Suprapubic skin (tissue), 4 donors: ENCODE measurements around the gene PHF20. TPM values are rescaled to one million over a fixed set of nuclear protein-coding genes. Genes with fewer than 3 reads are reported as not detected.

Experiments used
- DNase-seq, 2 donors: peaks; one replicate each; pipeline ENCODE4 v3.0.0-alpha.2; 2019; ENCODE audit warnings: low spot score in 2 of 2
- H3K27ac ChIP-seq: fragments of 200-600 bp; sonication (generic); one replicate; pipeline ENCODE4 v1.5.1; 2019
- H3K27me3 ChIP-seq: fragments of 200-600 bp; sonication (generic); one replicate; pipeline ENCODE4 v1.5.1; 2019
- H3K36me3 ChIP-seq: fragments of 200-600 bp; sonication (generic); one replicate; pipeline ENCODE4 v1.5.1; 2019
- H3K4me1 ChIP-seq: fragments of 200-600 bp; sonication (generic); one replicate; pipeline ENCODE4 v1.5.1; 2019
- H3K4me3 ChIP-seq: fragments of 200-600 bp; sonication (generic); one replicate; pipeline ENCODE4 v1.5.1; 2019; ENCODE audit warnings: mild to moderate bottlenecking
- H3K9me3 ChIP-seq: fragments of 200-600 bp; sonication (generic); one replicate; pipeline ENCODE4 v1.5.1; 2019
- EP300 ChIP-seq: sonication (generic); formaldehyde crosslinking; IDR thresholded peaks from one replicate; pipeline ENCODE4 v1.6.1; 2017; ENCODE audit warnings: antibody characterized with exemption
- POLR2A ChIP-seq, 2 donors: fragments of 450-650 bp; IDR thresholded peaks; one replicate each; pipeline ENCODE4 v1.6.1; 2017; ENCODE audit warnings: antibody characterized with exemption in 2 of 2, mild to moderate bottlenecking in 2 of 2, moderate library complexity in 2 of 2
- POLR2AphosphoS5 ChIP-seq, 3 donors: sonication (generic); formaldehyde crosslinking; IDR thresholded peaks; one replicate each; pipeline ENCODE4 v1.6.1; 2017; ENCODE audit warnings: antibody characterized with exemption in 3 of 3
- WGBS: methylation state at CpG from one replicate; pipeline ENCODE4 v1.1.5; 2018; 5-methylcytosine and 5-hydroxymethylcytosine counted together
- total RNA-seq, 4 donors: library from RNA; depleted of rRNA; stranded (reverse); fragments of >200 nt; gene quantifications; one replicate each; pipeline ENCODE4 v1.1.0, GENCODE V29; 2016
- TF ChIP-seq, protein P1 (sequence below), 2 donors: fragments of 200-600 bp in 1 of 2; fragments of 450-650 bp in 1 of 2; sonication (generic) in 1 of 2; IDR thresholded peaks; one replicate each; pipeline ENCODE4 v1.5.1; 2016 to 2019; ENCODE audit warnings: antibody characterized with exemption in 2 of 2, mild to moderate bottlenecking in 1 of 2, moderate library complexity in 1 of 2

The PHF20 gene
- total RNA-seq, 4 donors from 2014 or later: 44.2 to 60.6 (median 47.3) TPM

GRCh38 chr20:35883778-35884540 is 112.1 kb downstream of the PHF20 start:
- DNase-seq: peak; percentile 85 to 89
- TF ChIP-seq EP300: peak; percentile 90
- TF ChIP-seq POLR2AphosphoS5 (IDR thresholded peaks at IDR 0.05): peak in 2 of 3 donors; percentile 14 to 52
- TF ChIP-seq, protein P1, sequence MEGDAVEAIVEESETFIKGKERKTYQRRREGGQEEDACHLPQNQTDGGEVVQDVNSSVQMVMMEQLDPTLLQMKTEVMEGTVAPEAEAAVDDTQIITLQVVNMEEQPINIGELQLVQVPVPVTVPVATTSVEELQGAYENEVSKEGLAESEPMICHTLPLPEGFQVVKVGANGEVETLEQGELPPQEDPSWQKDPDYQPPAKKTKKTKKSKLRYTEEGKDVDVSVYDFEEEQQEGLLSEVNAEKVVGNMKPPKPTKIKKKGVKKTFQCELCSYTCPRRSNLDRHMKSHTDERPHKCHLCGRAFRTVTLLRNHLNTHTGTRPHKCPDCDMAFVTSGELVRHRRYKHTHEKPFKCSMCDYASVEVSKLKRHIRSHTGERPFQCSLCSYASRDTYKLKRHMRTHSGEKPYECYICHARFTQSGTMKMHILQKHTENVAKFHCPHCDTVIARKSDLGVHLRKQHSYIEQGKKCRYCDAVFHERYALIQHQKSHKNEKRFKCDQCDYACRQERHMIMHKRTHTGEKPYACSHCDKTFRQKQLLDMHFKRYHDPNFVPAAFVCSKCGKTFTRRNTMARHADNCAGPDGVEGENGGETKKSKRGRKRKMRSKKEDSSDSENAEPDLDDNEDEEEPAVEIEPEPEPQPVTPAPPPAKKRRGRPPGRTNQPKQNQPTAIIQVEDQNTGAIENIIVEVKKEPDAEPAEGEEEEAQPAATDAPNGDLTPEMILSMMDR (IDR thresholded peaks at IDR 0.05): peak; percentile 66 to 67
- no peak for TF ChIP-seq POLR2A (IDR thresholded peaks at IDR 0.05)
- no peak overlapping the region for H3K4me3 ChIP-seq

GRCh38 chr20:35884541-35884865 is 112.7 kb downstream of the PHF20 start:
- Histone ChIP-seq H3K4me1 (peaks cover 15% of the 10 kb centered on the region), H3K4me3 (no peak overlapping the region)

More at GRCh38 chr20:35883778-35884540, 112.1 kb downstream of the PHF20 start:
- Histone ChIP-seq H3K27me3 (no peaks in the 10 kb centered on the region), H3K36me3 (no peaks in the 10 kb centered on the region), H3K9me3 (no peaks in the 10 kb centered on the region), H3K27ac (peak overlapping the region; percentile 83), H3K4me1 (peaks cover 15% of the 10 kb centered on the region)
- WGBS: 17% methylated on average over 9 of the region's 10 CpGs

DNA sequence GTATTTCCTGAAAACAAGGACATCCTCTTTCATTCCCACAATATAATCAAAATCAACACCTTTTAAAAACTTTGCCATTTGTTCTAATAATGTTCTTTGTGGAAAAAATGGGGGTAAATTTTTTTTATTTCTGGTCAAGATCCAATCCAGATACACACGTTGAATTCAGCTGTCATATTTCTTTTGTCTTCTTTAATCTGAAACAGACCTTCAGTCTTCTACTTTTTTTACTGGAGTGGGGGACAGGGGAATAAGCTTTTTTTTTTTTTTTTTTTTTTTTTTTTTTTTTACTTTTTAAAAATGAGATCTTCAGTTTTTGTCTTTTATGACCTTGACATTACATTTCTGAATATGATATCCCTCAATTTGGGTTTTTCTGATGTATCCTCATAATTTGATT is 113.4 kb downstream of the PHF20 start:
- Histone ChIP-seq H3K9me3 (no peaks in the 10 kb centered on the region), H3K36me3 (no peaks in the 10 kb centered on the region), H3K27ac (peak overlapping the region; percentile 83), H3K4me1 (peaks cover 15% of the 10 kb centered on the region), H3K27me3 (no peaks in the 10 kb centered on the region), H3K4me3 (no peak overlapping the region)
- 34% methylated on average over 1 of the region's 1 CpG for WGBS
- no peak for DNase-seq
- no peak for TF ChIP-seq EP300
- no peak for TF ChIP-seq POLR2A (IDR thresholded peaks at IDR 0.05)
- TF ChIP-seq POLR2AphosphoS5 (IDR thresholded peaks at IDR 0.05): no peak
- TF ChIP-seq, protein P1 (IDR thresholded peaks at IDR 0.05): no peak

More at GRCh38 chr20:35884541-35884865, 112.7 kb downstream of the PHF20 start:
- Histone ChIP-seq H3K27me3 (no peaks in the 10 kb centered on the region), H3K27ac (peak overlapping the region; percentile 83), H3K36me3 (no peaks in the 10 kb centered on the region), H3K9me3 (no peaks in the 10 kb centered on the region)
- TF ChIP-seq, protein P1 (IDR thresholded peaks at IDR 0.05): no peak
- no peak for DNase-seq
- WGBS: 29% methylated on average over 1 of the region's 1 CpG

DNA sequence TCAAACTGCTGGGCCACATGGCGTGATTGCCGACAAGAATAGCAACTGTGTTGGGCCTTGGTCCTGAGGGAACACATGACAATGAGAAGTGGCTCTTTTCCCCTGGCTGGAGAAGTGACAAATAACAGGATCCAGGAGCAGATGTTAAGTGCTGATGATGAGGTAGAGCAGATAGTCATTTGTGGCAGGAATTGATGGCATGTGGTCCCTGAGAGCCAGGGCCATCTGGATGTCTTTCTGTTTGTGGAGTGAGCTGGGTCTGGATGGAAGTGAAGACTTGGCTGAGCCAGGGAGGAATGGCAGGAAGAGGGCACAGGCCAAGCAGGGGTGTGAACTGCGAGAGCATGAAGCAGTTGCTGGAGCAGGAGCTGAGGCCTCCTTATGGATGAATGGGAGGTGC is 114.7 kb downstream of the PHF20 start:
- Histone ChIP-seq H3K27ac (no peak overlapping the region), H3K4me3 (no peak overlapping the region), H3K9me3 (no peaks in the 10 kb centered on the region), H3K27me3 (no peaks in the 10 kb centered on the region), H3K36me3 (no peaks in the 10 kb centered on the region), H3K4me1 (peaks cover 15% of the 10 kb centered on the region)
- TF ChIP-seq POLR2AphosphoS5 (IDR thresholded peaks at IDR 0.05): peak in 1 of 3 donors; percentile 41
- TF ChIP-seq, protein P1 (IDR thresholded peaks at IDR 0.05): no peak
- WGBS: 87% methylated on average over 3 of the region's 3 CpGs
- DNase-seq: no peak

- H3K4me1 ChIP-seq: peaks cover 15% of the 10 kb centered on the region
- H3K9me3 ChIP-seq: no peaks in the 10 kb centered on the region
- DNase-seq: no peak
- TF ChIP-seq EP300: no peak
- no peak for TF ChIP-seq POLR2A (IDR thresholded peaks at IDR 0.05)
- TF ChIP-seq, protein P1 (IDR thresholded peaks at IDR 0.05): no peak
- no peak for TF ChIP-seq POLR2AphosphoS5 (IDR thresholded peaks at IDR 0.05)
- 77% methylated on average over 8 of the region's 8 CpGs for WGBS
- peak overlapping the region; percentile 19 for H3K27ac ChIP-seq
- H3K27me3 ChIP-seq: no peaks in the 10 kb centered on the region
- no peak overlapping the region for H3K4me3 ChIP-seq
- H3K36me3 ChIP-seq: no peaks in the 10 kb centered on the region
Observed at GRCh38 chr20:35887393-35888064, 115.7 kb downstream of the PHF20 start.
